ENCODE data around the gene ZFP3. TPM values are rescaled to one million over a fixed set of nuclear protein-coding genes. Genes with fewer than 3 reads are reported as not detected.
"Not testable (repeated sequence)": the region's sequence is repeated elsewhere in the genome, so short reads cannot be mapped to it uniquely, and the experiment has no call there.

ZFP3 gene
- total RNA-seq, 1 donor from 2014 or later: 3.1 TPM

DNA sequence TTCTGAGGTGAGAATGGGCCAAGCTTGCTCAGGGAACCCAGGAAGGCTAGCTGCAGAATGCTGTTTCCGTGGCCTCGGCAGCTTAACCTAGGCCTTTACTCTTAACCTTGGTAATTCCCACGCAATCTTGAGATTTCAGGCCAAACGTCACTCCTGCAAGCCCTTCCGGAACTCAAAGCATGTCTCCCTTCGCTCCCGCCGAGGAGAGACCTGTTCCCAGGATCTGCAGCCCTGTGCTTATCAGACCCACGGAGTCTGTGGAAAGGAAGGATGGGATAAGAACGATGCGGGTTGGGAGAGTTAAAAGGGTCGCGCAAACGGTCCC lies 524 bp upstream of the ZFP3 start:
- DNase-seq: no peak

DNA sequence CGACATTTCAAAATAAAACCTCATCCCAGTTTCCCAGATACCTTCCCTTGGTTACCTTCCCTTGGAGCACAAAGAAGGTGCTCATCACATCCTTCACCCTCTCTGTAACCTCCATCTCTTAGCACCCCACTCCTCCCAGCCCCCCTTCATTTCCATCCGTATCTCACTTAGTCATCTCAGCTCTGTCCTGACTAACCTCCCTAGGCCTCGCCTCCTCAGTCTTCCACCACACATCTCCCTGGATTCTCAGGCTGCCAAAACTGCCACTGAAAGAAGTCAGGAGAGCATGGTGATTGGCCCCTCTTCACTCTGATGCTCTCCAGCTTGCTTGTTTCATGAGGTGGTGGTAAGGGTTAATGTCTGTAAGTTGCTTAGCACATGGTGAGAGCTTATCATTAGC lies 2.3 kb downstream of the ZFP3 start:
- no peak for DNase-seq

GRCh38 chr17:5092218-5093010 lies 14.1 kb downstream of the ZFP3 start:
- no peak for DNase-seq

DNA sequence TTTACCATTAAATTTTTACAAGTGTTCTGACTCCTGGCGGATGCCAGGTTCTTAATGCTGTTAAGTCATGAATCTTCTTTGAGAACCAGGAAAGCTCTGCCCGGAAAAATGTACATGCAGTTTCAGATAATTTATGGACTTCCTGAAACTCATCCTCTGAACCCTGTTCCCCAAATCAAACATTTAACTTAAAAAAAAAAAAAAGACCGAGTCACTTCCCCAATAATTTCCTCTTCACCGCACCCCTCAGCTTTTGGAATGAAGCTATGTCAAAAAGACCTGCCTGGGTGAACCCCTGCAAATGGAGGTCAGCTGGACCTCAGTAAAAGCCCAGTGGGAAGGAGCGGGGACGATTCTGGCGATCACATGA lies 18.4 kb downstream of the ZFP3 start:
- no peak for DNase-seq

DNA sequence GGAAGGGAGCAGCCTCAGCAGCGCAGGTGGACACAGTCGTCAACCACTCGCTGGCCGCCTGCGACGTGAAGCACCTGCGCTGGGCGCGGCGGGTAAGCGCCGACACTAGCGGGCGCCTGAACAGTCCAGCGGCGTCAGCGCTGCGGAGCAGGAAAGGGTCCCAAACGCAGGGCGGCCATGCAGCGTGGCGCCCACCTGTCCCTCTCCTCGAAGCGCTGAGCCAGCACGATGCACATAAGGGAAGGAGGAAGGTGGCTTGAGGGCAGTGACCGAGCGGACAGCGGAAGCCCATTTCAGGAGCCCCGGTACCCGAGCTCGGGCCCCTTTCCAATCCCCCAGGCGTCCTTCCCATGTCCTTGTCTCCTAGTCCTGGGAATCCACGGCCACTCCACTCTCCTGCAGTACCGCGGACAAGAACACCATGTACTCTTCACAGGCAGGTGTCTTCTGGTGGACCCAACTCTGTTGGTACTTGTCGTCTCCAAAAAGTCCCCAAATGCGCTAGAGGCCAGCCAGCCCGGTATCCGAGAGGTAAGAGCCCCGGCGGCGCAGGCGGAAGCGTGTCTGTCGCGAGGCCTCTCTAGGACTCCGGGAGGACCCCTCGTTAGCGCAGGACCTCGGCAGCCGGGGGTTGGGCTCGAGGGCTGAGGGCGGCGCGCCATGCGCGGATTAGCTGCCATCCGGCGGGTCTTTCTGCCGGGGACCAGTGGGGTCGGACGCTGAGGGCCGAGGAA lies 19.0 kb downstream of the ZFP3 start:
- DNase-seq: peak; percentile 56

- DNase-seq: no peak
Observed at GRCh38 chr17:5099271-5099670, 21.0 kb downstream of the ZFP3 start.

DNA sequence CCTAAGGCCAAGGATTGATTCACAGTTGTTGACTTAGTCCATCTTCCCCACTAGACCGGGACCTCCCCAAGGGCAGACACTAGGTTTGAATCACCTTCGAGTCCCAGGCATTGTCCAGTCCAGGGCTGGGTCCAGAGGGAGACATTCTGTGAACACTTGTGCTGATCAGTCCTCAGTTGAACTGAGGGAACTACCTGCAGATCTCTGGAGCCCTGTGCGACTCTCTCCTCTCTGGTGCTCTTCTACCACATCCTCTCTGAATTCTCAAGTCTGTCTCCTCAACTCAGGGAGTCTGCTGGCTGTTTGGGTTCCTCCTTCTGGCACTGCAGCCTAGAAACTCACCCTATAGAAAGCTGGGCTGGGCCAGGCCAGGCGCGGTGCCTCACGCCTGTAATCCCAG lies 22.6 kb downstream of the ZFP3 start:
- DNase-seq: no peak

GRCh38 chr17:5110816-5111215 lies 32.5 kb downstream of the ZFP3 start:
- DNase-seq: no peak

- peak; percentile 82 for DNase-seq
Observed at GRCh38 chr17:5111402-5112204, 33.3 kb downstream of the ZFP3 start, which contains the start of gene ZNF232. Gene ZNF232, minus strand, starts transcription at chr17:5111878. Its CDS starts 56 bp downstream, at chr17:5111822.

DNA sequence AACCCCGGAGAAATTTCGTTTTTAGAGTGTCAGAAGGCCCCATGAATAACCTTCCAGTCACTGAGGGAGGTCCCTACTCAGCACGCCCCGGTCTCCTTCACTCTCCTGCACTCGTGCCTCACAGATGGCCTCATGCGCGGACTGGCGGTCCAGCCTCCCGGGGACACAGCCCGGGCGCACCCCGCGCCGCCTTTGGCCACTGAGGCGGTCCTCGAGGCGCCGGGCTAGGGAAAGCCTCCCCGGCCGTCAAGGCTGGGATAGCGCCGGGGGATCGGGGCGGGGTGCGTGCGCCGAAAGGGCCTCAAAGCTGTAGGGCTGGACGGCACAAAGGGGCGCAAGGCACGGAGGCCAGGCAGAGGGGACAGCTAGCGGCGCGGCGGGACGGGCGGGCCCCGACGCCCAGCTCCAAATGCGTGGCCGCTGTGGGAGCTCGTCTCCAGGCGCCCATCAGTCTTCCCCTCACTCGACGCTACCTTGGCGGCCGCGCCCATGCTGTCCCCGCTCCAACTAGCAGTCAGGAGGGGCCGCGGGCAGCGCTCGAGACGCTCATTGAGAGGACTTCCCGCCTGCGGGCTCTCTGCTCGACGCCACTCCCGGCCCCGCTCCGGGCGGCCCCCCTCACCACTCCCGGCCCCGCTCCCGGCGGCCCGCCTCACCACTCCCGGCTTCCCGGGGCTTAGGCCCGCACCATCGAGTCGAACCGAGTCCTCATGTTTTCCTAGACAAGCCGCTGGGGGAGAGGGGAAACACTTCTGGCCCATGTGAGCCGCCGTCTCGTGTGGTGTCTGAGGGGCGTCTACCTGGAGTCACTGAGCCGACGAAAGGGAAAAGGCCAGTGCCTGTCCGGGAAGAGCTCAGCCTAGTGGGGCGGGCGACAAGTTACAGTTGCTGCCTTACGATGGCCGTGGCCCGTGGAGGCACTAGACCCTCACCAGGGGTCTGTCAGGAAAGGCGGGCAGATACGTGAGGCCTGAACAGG lies 37.7 kb downstream of the ZFP3 start, which contains the start of gene USP6:
Gene USP6, plus strand, starts transcription at position 360 of the 979 bp plus-strand sequence. CDS start 14,336 bp downstream, outside the sequence.
- DNase-seq: no peak

GRCh38 chr17:5118219-5118618 lies 40.0 kb downstream of the ZFP3 start:
- DNase-seq: no peak

DNA sequence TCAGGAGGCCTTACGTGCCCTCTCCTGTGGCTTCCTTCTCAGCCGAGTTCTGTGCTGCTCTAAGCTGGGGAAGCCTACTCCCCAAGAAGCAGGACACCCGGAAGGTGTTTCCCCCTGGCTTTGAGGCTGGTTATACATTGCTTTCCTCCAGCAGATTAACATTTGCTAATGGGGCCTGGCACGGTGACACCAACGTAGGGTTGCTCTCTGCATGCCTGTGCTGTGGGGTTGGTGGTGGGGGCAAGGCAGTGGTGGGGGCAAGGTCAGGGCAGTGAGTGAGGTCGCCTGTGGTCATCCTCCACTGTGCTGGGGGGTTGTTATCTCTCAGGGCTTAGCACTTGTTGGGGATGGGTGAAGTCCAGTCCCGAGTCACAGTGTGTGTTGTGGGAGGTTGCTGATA lies 41.8 kb downstream of the ZFP3 start:
- no peak for DNase-seq

DNA sequence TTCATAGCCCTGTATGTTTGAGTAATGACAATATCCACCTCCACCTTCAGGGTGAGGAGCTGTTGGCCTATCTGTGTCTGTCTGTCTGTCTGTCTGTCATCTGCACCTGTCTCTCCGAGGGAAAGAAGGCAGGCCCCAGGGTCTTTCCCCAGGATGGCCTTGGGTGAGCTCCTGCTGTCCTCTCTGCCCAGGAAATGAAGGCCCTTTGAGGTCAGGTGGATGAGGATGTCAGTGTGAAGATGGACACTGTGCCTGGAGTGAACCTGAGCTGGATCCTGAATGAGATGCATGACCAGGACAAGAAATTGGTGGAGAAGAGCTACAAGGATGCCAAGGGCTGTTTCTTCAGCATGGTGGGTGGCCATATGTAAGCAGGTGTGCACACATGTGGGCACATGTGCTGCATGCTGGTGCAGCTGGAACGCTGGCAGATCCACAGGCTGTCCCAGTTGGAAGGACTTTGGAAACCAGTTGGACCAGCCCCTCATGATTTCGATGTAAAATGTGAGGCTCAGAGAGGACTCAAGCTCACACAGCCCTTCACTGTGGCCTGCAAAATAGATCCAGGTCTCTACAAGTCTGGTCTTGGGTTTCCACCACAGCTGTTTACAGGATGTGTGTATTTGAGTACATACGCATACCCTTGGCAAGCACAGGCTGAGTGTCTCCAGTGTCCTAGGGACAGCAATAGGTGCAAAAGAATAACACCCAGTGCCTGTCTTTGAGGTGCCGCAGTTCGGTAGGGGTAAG lies 42.3 kb downstream of the ZFP3 start:
- DNase-seq: not testable (repeated sequence)

GRCh38 chr17:5121186-5121841 lies 43.0 kb downstream of the ZFP3 start:
- DNase-seq: no peak

GRCh38 chr17:5122056-5122455 lies 43.8 kb downstream of the ZFP3 start:
- DNase-seq: not testable (repeated sequence)

GRCh38 chr17:5122586-5123342 lies 44.5 kb downstream of the ZFP3 start:
- DNase-seq: no peak

DNA sequence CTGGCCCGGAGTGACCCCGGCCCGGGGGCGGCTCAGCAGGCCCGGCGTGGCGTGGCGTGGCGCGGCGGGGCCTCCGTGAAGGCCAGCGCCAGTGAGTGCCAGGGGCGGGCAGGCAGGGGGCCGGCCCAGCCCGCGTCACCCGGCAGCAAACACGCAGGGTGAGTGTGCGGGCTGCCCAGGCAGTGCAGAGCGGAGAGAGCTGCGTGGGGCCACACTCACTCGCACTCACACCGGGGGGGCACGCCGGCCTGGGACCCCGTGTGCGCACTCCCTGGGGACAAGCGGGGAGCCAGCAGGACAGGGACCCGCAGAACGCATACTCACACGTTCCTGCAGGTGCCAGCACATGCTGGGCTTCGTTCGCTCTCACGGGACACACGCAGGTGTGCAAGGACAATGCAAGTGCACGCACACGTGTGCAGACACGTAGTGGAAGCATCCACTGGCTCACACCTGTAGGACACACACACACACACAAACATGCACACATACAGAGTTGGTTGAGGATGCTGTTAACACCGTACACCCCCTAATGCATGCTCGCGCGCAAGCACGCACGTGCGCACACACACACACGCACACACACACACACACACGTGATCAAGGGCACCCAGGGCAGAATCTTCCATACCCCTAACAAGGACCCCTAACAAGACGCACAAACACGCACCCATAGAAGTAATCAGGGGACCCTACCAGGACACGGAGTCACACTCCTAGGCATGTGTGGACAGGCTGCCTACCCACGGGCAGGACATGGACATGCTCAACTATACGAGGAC lies 45.3 kb downstream of the ZFP3 start:
- DNase-seq: no peak

- not testable (repeated sequence) for DNase-seq
Observed at GRCh38 chr17:5124125-5124760, 46.0 kb downstream of the ZFP3 start.
